GM21528 (cell line): ENCODE measurements around the gene DNAJB9.
A peak's percentile ranks its signal among the peaks of the same experiment; 100 is the strongest.
"Not testable (repeated sequence)": the region's sequence is repeated elsewhere in the genome, so short reads cannot be mapped to it uniquely, and the experiment has no call there.

Experiments
- ATAC-seq: cut with Tn5 transposase; IDR thresholded peaks from one replicate; pipeline ENCODE4 v1.9.1; 2021; ENCODE audit warnings: mild to moderate bottlenecking, moderate library complexity; ENCODE audit not compliant: unreplicated experiment, low FRiP score

Gene DNAJB9

DNA sequence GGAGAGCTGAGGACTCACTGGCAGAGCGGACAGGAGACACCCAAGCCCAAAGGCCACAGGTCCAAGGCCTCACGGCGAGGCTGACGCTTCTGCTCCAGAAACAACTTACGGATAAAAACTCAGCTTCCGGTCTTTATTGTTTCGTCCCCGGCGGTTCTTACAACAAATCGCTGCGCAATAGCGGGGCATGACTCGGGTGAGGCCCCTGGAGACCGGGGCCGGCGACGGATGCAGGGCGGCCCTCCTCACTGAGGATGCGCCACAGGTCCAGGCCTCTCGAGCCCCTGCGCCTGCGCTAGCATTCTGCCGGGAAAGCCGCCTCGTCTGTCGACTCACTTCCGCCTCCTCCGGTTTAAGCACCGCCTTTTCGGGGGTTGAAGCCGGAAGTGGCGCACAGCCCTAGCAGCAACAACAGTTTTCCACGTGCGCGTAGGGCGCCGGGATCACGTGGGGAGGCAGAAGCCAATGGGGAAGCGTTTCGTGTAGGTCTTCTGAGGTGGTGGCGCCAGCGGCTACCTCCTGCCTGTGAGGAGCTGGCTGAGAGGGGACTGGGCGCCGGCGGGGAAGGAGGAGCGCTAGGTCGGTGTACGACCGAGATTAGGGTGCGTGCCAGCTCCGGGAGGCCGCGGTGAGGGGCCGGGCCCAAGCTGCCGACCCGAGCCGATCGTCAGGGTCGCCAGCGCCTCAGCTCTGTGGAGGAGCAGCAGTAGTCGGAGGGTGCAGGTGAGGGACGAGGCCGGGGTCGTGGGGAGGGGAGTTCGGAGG, at the start of gene DNAJB9, which contains the start of gene THAP5:
TSS of gene DNAJB9 (plus strand) at position 494 of the 765 bp plus-strand sequence. CDS start 1,853 bp downstream, outside the sequence.
TSS of gene THAP5 (minus strand) at position 326 of the 765 bp plus-strand sequence. CDS start at position 189, 137 bp downstream.
- ATAC-seq = peak; percentile 97

DNA sequence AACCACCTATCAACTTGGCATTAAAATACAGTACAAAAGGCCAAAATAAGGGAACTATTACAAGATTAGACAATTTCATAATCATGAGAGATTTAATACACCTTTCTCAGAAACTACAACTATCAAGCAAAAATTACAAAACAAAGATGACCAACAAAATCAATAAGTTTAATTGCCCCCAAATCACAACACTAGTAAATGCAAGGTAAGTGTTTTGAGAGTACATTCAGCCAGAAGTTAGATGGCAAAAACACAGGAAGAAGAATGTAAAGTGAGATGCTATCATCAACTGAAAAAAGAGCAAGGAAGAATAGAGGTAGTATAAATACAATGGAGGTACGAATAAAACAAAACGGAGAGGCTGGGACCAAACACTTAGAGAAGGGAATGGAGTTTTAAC, 46.9 kb upstream of the DNAJB9 start:
- ATAC-seq = no peak

DNA sequence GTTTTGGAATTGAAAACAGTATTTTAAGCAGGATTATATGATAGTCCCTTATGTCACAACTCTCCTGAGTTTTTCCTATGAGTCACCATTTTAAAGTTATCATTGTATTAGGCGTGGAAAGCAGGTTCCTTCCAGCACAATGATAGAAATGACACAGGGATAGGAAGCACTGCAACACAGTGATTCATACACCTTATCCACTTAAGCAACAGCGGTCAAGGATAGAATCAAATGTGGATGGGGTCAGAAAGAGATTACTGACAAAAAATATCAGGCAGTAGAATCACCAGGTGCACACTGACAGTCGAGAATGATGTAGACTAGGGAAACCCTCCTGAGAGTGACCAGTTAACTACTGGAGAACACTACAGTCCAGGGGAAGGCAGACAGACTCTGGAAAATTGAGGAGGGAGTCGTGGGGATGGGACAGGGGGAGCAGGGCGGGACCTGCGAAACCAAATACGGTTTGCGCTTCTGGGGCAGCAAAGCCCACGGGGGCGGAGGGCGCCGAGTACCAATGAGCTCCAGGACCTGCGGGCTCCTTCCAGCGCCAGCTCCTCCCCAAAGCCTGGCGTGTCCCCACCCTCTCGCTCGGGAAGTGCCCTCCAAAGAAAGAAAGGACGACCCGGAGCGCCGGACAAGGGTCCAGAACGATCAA, 44.2 kb upstream of the DNAJB9 start:
- ATAC-seq = peak; percentile 56

DNA sequence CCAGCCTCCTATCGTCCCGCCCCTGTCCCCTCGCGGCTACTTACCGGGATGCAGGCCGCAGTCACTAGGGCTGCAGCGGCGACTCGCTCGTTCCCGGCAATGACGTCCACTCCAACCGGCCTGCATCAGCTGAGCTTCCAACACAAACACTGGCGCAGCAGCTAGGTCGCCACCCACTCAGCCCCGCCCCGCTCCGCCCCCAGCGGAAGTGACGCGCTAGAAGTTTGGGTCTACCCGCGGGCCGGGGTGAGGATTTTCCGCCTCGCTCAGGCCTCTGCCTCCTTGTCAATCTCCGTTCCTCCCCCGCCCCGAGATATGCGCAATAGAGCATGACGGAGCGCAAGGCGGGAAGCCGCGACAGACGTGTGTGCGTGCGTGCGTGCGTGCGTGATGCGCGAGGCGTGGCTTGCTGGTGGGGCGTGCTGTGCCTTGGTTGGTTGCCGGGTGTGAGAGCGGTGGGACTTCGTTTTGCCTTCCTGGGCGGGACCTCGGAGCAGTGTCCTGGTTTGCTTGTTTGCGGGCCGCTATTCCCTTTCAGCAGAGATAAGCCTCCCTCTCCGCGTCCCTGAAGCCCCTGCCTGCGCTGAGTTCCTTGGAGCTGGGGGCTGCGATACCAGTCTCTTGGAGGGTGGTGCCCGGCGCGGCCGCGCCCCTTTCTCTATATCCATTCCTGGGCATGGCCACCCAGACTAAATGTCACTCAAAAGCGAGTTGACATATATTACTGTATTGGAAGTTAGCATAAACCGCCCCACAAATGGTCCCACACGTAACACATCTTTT, 43.5 kb upstream of the DNAJB9 start, which contains the start of gene PNPLA8:
TSS of gene PNPLA8 (minus strand) at position 151 of the 783 bp plus-strand sequence. CDS start 10,644 bp downstream, outside the sequence.
- peak; percentile 98 for ATAC-seq

DNA sequence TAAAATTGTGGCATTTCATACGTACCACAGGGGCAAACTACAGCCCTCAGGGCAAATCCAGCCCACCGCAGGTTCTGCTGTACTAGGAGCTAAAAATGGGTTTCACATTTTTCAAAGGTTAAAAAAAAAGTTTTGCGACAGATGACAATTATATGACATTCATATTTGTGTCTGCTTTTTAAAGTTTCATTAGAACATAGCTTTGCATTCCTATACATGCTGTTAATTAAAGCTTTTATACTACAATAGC, 43.0 kb upstream of the DNAJB9 start:
- ATAC-seq = no peak

DNA sequence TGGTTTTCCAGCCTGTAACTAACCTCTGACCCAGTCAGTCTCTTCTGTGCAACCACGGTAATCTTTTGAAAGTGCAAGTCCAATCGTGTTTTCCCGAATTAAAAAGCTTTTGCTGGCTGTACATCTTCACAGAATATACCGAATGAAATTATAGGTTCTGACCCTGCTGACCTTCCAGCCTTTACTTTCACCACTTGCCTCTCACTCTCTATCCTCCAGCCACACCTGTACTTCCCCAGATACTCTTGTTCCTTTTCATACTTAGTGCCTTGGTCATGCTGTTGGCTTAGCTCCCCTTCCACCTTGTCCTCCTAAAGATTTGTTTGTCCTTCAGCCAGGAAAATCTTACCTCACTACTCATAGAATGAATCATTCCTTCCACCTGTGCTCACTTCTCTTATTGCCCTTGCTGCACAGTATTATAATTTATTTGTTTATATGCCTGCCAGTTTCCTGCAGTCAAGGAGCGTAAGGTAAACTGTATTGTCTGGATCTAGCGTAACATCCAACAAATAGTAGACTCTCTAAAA, 41.4 kb upstream of the DNAJB9 start:
- ATAC-seq = no peak

DNA sequence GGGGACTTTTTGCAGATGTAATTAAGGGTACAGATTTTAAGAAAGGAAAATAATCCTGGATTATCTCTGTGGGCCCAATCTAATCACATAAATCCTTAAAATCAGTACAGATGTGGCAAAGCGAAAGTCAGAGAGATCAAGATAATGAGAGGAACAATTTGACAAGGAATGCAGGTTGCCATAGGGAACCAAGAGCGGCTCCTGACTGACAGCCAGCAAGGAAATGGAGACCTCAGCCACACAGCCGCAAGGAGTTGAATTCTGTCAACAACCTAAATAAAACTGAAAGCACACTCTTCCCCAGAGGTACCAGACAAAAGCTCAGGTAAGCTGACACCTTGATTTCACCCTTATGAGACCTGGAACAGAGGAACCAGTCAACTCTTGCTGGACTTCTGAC, 40.3 kb upstream of the DNAJB9 start:
- no peak for ATAC-seq

DNA sequence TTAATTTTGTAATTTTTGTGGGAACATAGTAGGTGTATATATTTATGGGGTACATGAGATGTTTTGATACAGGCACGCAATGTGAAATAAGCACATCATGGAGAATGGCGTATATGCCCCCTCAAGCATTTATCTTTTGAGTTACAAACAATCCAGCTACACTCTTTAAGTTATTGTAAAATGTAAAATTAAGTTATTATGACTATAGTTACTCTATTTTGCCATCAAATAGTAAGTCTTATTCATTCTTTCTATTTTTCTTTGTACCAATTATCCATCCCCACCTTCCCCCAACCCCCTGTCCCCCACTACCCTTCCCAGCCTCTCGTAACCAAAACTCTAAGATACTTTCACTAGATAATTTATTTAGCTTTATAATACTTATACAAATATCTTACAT, 36.0 kb upstream of the DNAJB9 start:
- no peak for ATAC-seq

DNA sequence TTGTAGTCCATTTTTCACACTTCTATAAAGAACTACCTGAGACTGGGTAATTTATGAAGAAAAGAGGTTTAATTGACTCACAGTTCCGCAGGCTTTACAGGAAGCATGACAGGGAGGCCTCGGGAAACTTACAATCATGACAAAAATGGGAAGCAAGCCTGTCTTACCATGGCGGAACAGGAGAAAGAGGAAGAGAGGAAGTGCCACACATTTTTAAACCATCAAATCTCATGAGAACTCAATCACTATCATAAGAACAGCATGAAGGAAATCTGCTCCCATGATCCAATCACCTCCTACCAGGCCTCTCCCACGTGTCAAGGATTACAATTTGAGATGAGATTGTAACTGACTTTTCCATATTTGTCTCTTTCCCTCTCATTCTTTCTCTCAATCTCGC, 34.4 kb upstream of the DNAJB9 start:
- ATAC-seq = no peak

DNA sequence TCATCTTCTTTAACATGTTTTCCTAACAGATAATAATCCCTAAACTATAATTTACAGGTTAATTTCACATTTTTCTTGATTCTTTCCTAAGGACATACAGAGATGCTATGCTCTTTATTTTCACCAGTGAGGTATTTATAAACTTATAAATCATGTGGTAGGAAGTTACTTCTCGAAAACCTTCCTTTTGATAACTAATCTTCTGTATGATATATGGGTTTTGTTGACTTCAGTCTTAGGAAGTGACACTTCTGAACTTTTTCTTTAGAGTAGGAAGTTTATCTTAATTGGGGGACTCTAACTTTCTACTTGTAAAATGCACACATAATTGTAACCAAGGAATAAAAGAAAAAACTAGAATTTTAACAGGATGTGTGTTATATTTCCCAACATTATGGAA, 33.9 kb upstream of the DNAJB9 start:
- ATAC-seq = no peak

DNA sequence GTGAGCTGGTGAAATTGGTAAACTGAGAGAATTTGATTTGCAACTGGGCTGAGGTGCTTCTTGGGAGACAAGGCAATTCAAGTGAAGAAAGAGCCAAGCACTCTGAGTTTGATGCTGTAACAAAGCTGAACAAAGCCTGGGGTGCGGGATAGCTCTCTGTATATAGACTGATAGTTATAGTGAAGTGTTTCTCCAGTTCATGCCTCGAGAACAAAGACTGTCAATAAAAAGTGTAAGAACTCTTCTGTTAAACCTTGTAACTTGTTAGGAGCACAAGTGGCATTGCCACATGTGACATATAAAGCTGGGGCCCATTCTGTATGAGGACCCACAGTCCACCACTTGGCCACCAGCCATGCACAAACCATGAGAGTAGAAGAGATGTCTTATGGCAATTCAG, 32.4 kb upstream of the DNAJB9 start:
- ATAC-seq = no peak

DNA sequence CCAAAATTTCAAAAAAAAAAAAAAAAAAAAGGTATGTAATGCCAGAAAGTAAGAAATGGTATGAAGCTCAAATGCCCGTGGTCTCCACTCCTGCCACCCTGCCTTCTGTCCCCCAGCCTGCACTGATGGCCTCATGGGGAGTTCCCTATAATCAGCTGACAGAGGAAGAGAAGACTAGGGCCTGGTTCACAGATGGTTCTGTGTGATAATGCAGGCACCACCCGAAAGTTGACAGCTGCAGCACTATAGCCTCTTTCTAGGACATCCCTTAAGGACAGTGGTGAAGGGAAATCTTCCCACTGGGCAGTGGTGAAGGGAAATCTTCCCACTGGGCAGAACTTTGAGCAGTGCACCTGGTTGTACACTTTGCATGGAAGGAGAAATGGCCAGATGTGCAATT, 31.4 kb upstream of the DNAJB9 start:
- ATAC-seq = not testable (repeated sequence)

DNA sequence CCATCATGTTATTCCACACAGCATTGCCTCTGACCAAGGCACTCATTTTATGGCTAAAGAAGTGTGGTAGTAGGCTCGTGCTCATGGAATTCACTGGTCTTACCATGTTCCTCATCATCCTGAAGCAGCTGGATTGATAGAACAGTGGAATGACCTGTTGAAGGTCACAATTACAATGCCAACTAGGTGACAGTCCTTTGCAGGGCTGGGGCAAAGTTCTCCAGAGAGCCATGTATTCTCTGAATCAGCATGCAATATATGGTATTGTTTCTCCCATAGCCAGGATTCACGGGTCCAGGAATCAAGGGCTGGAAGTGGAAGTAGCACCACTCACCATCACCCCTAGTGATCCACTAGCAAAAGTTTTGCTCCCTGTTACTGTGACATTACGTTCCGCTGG, 31.0 kb upstream of the DNAJB9 start:
- not testable (repeated sequence) for ATAC-seq

DNA sequence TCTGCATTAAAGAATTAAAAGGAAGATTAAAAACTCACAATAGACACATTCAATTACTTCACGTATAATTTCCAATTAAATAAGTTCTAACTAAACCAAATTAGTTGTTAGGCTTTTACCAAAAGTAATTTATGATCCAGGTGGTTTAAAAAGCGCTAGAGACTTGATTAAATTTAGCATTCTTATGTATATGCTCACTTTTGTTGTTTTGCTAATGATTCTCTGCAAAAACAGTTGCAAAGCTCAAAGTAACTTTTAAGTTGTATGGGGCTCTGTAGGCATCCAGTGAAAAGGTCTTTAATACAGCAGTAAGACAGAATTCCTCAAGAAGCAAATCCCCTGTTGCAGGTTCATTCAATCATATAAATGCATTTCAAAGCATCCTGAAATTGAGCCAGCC, 28.2 kb upstream of the DNAJB9 start:
- ATAC-seq = no peak

DNA sequence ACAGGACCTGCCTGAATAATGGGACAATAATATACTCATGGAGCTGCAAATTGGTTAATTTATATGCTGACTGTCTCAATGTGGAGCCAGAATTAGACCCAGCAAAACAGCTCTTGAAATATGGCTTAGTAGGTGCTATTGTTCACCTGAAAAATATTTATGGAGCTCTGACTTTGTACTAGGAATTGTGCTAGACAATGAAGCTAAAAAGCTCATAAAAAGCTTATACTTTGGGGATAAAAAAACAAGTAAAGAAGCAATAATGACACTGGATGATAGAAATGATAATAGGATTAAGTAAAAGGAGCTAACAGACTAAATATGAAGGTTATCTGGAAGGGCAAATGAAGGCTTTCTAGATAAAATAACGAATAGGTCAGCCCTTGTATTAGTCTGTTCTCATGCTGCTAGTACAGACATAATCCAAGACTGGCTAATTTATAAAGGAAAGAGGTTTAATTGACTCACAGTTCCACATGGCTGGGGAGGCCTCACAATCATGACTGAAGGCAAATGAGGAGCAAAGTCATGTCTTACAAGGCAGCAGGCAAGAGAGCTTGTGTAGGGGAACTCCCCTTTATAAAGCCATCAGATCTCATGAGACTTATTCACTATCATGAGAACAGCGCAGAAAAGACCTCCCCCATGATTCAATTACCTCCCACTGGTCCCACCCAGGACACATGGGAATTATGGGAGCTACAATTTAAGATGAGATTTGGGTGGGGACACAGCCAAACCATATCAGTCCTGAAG, 21.4 kb upstream of the DNAJB9 start:
- not testable (repeated sequence) for ATAC-seq

DNA sequence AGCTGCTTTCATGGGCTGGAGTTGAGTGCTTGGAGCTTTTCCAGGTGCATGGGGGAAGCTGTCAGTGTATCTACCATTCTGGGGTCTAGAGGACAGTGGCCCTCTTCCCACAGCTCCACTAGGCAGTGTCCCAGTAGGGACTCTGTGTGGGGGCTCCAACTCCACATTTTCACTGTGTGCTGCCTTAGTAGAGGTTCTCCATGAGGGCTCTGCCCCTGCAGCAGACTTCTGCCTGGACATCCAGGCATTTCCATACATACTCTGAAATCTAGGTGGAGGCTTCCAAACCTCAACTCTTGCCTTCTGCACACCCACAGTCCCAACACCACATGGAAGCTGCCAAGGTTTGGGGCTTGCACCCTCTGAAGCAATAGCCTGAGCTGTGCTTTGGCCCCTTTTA, 13.0 kb upstream of the DNAJB9 start:
- ATAC-seq = not testable (repeated sequence)

DNA sequence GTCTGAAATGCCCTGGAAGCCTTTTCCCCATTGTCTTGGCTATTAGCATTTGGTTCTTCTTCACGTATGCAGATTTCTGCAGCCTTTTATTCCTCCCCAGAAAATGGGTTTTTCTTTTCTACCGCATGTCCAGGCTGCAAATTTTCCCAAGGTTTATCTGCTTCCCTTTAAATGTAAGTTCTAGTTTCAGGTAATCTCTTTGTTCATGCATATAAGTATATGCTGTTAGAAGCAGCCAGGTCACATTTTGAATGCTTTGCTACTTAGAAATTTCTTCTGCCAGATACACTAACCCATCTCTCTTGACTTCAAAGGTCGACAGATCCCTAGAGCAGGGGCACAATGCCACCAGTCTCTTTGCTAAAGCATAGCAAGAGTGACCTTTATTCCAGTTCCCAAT, 12.5 kb upstream of the DNAJB9 start:
- no peak for ATAC-seq

DNA sequence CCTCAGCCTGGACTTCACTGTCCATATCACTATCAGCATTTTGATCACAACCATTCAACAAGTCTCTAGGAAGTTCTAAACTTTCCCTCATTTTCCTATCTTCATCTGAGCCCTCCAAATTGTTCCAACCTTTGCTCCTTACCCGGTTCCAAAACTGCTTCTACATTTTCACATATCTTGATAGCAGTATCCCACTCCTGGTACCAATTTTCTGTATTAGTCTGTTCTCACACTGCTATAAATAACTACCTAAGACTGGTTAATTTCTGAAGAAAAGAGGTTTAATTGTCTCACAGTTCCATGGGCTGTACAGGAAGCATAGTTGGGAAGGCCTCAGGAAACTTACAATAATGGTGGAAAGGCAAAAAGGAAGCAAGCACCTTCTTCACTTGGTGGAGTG, 12.1 kb upstream of the DNAJB9 start:
- ATAC-seq = no peak

DNA sequence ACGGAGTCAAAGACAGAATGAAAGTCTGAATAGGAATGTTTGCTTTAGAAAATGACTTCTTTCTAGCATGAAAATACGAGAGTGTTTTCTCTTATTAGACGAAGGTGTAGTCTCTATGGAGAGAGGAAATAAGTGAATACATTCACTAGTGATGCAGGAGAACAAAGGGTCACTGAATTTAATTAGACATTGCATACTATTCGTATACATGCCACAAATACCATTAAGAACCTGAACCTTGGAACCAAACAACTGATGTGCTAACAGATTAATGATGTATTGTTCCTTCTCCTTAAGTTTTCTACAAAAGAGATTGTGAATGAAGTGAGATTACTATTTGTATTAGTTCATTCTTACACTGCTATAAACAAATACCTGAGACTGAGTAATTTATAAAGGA, 10.4 kb upstream of the DNAJB9 start:
- ATAC-seq = no peak

DNA sequence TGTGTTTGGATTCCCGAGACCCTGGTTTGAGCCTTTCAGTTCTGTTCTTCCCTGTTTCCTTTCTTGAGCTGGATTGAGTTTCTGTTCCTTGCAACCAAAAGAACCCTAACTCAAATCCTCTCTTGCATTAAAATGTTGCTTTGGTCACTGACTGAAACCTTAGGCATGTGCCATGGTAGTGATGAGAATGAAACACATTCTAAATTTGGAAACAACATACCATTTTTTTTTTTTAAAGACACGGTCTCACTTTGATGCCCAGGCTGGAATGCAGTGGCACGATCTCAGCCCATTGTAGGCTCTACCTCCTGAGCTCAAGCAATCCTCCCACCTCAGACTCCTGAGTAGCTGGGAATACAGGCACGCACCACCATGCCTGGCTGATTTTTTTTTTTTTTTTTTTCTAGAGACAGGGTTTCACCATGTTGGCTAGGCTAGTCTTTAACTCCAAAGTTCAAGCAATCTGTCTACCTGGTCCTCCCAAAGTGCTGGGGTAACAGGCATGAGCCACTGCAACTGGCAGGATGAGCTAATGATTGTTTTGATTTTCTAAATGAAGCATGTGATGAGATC, 8.5 kb upstream of the DNAJB9 start:
- ATAC-seq = no peak
